H1 (cell line): ENCODE results near the gene KCNA2. TPM values are rescaled to one million over a fixed set of nuclear protein-coding genes. Genes with fewer than 3 reads are reported as not detected.

ENCODE experiments used
- CTCF ChIA-PET: fragments of 300-600 bp; sonication (Branson Sonifier 250); formaldehyde crosslinking; loops from one replicate; lab custom pipeline; 2021; ENCODE audit not compliant: partially characterized antibody; lab: Charles Lee
- POLR2A ChIA-PET: fragments of 300-600 bp; sonication (Branson Sonifier 250); formaldehyde crosslinking; loops from one replicate; lab custom pipeline; 2021; ENCODE audit warnings: inconsistent platforms; ENCODE audit not compliant: partially characterized antibody; lab: Charles Lee
- DNase-seq, 2 experiments: peaks; one replicate each; pipeline versions ENCODE4 v3.0.0 to v3.0.0-alpha.2; 2010 to 2022; ENCODE audit warnings: low spot score in 2 of 2, low read depth in 1 of 2, mixed read lengths in 1 of 2
- FAIRE-seq: peaks from 2 replicates; lab custom pipeline; 2011; peaks lifted over from hg19 to GRCh38; lab: Jason Lieb, UNC
- H2AFZ ChIP-seq: 2 replicates; pipeline ENCODE4 v1.8.1; 2012; ENCODE audit warnings: low read length, inconsistent platforms
- H2AK5ac ChIP-seq: 2 replicates; pipeline ENCODE4 v1.6.1; 2013; ENCODE audit warnings: low read depth, low read length
- H2BK120ac ChIP-seq: replicated peaks from 2 replicates; pipeline ENCODE3; 2013; ENCODE audit warnings: low read depth, low read length, inconsistent platforms
- H2BK12ac ChIP-seq: 2 replicates; pipeline ENCODE4 v1.6.1; 2013; ENCODE audit warnings: low read depth, low read length
- H2BK15ac ChIP-seq: 2 replicates; pipeline ENCODE4 v1.6.1; 2013; ENCODE audit warnings: low read length
- H2BK20ac ChIP-seq: 2 replicates; pipeline ENCODE4 v1.6.1; 2013; ENCODE audit warnings: low read length
- H2BK5ac ChIP-seq: 2 replicates; pipeline ENCODE4 v1.6.1; 2013; ENCODE audit warnings: low read depth, low read length
- H3K14ac ChIP-seq: 2 replicates; pipeline ENCODE4 v1.6.1; 2013; ENCODE audit warnings: inconsistent platforms; ENCODE audit not compliant: insufficient read length
- H3K18ac ChIP-seq: 2 replicates; pipeline ENCODE4 v1.6.1; 2013; ENCODE audit warnings: low read length; ENCODE audit errors: extremely low read depth
- H3K23ac ChIP-seq: 2 replicates; pipeline ENCODE4 v1.6.1; 2013; ENCODE audit warnings: inconsistent platforms; ENCODE audit not compliant: insufficient read length
- H3K23me2 ChIP-seq: 2 replicates; pipeline ENCODE4 v1.6.1; 2013; ENCODE audit warnings: low read depth, low read length
- H3K27ac ChIP-seq: 2 replicates; pipeline ENCODE4 v1.6.1; 2011; ENCODE audit warnings: low read depth, low read length, inconsistent platforms
- H3K27me3 ChIP-seq, 4 experiments: replicated peaks in 1 of 4; 1 replicate in 1 of 4; 2 replicates in 3 of 4; pipeline versions ENCODE4 v1.6.1 to v1.8.1; 2011 to 2013; ENCODE audit warnings: low read length in 3 of 4, mild to moderate bottlenecking in 3 of 4, inconsistent platforms in 2 of 4, mixed read lengths in 2 of 4, moderate library complexity in 1 of 4; ENCODE audit not compliant: control insufficient read depth in 3 of 4, insufficient read depth in 3 of 4; ENCODE audit errors: extremely low read depth in 1 of 4
- H3K36me3 ChIP-seq, 4 experiments: 2 replicates each; pipeline versions ENCODE4 v1.6.1 to v1.8.1; 2011 to 2013; ENCODE audit warnings: mild to moderate bottlenecking in 4 of 4, low read length in 3 of 4, moderate library complexity in 2 of 4, control low read depth in 1 of 4, inconsistent platforms in 1 of 4; ENCODE audit not compliant: insufficient read depth in 4 of 4, control insufficient read depth in 2 of 4
- H3K4ac ChIP-seq: replicated peaks from 2 replicates; pipeline ENCODE3; 2013; ENCODE audit warnings: low read length, low read depth, mixed read lengths, inconsistent platforms; ENCODE audit not compliant: insufficient read length
- H3K4me1 ChIP-seq, 4 experiments: replicated peaks in 1 of 4; 1 replicate in 1 of 4; 2 replicates in 3 of 4; pipeline versions ENCODE4 v1.6.1 to v1.8.1; 2011 to 2013; ENCODE audit warnings: low read length in 3 of 4, inconsistent platforms in 2 of 4, mixed read lengths in 1 of 4; ENCODE audit not compliant: insufficient read depth in 4 of 4, control insufficient read depth in 3 of 4
- H3K4me2 ChIP-seq, 2 experiments: 2 replicates each; pipeline versions ENCODE4 v1.6.1 to v1.8.1; 2011 to 2013; ENCODE audit warnings: low read depth in 2 of 2, low read length in 2 of 2, control low read depth in 1 of 2, inconsistent platforms in 1 of 2, mild to moderate bottlenecking in 1 of 2; ENCODE audit not compliant: insufficient read depth in 1 of 2
- H3K4me3 ChIP-seq, 4 experiments: fragments of 200-600, 300-600 bp in 1 of 4; sonication (generic), shearing (Covaris generic), sonication (Bioruptor Twin) in 1 of 4; 2 replicates each; pipeline versions ENCODE4 v1.5.1 to v1.8.1; 2011 to 2016; ENCODE audit warnings: low read length in 4 of 4, low read depth in 3 of 4, control low read depth in 2 of 4, inconsistent platforms in 2 of 4, mild to moderate bottlenecking in 2 of 4, mixed read lengths in 1 of 4, moderate library complexity in 1 of 4; ENCODE audit not compliant: insufficient read depth in 2 of 4; ENCODE audit errors: extremely low read depth in 1 of 4
- H3K56ac ChIP-seq: replicated peaks from 2 replicates; pipeline ENCODE3; 2013; ENCODE audit warnings: low read depth, mild to moderate bottlenecking, mixed read lengths, low read length, inconsistent platforms; ENCODE audit not compliant: insufficient read length
- H3K79me1 ChIP-seq: 2 replicates; pipeline ENCODE4 v1.6.1; 2013; ENCODE audit warnings: low read depth, low read length, control low read depth
- H3K79me2 ChIP-seq, 2 experiments: 2 replicates each; pipeline versions ENCODE4 v1.6.1 to v1.8.1; 2012 to 2013; ENCODE audit warnings: low read length in 2 of 2, mild to moderate bottlenecking in 2 of 2, inconsistent platforms in 1 of 2; ENCODE audit not compliant: insufficient read depth in 2 of 2, control insufficient read depth in 1 of 2
- H3K9ac ChIP-seq, 4 experiments: replicated peaks in 1 of 4; 1 replicate in 1 of 4; 2 replicates in 3 of 4; pipeline versions ENCODE4 v1.6.1 to v1.8.1; 2011 to 2013; ENCODE audit warnings: low read depth in 3 of 4, low read length in 3 of 4, control low read depth in 2 of 4, mild to moderate bottlenecking in 2 of 4, moderate library complexity in 2 of 4, inconsistent platforms in 1 of 4; ENCODE audit errors: extremely low read depth in 1 of 4
- H3K9me3 ChIP-seq, 2 experiments: 2 replicates each; pipeline versions ENCODE4 v1.6.1 to v1.8.1; 2012 to 2013; ENCODE audit warnings: mild to moderate bottlenecking in 2 of 2, moderate library complexity in 2 of 2, control low read depth in 1 of 2, inconsistent platforms in 1 of 2, low read depth in 1 of 2, low read length in 1 of 2, mixed read lengths in 1 of 2; ENCODE audit not compliant: insufficient read depth in 2 of 2
- H4K20me1 ChIP-seq, 2 experiments: replicated peaks in 1 of 2; 2 replicates each; pipeline versions ENCODE3 to v1.8.1; 2011 to 2013; ENCODE audit warnings: inconsistent platforms in 2 of 2, low read length in 2 of 2, mild to moderate bottlenecking in 1 of 2; ENCODE audit not compliant: insufficient read depth in 2 of 2, control insufficient read depth in 1 of 2
- H4K5ac ChIP-seq: 2 replicates; pipeline ENCODE4 v1.6.1; 2013; ENCODE audit warnings: low read length, low read depth, mixed read lengths, inconsistent platforms; ENCODE audit not compliant: insufficient read length
- H4K8ac ChIP-seq: 2 replicates; pipeline ENCODE4 v1.8.0; 2013; ENCODE audit warnings: mild to moderate bottlenecking, moderate library complexity, low read length, inconsistent platforms; ENCODE audit not compliant: insufficient read depth; ENCODE audit errors: extremely low read depth
- H4K91ac ChIP-seq: replicated peaks from 2 replicates; pipeline ENCODE3; 2013; ENCODE audit warnings: low read length, mixed read lengths, inconsistent platforms; ENCODE audit not compliant: insufficient read length
- JUND ChIP-seq: IDR thresholded peaks from 2 replicates; pipeline ENCODE4 v1.6.1; 2011; ENCODE audit warnings: mild to moderate bottlenecking, improper control_type of control experiment, low read length
- NRF1 ChIP-seq: IDR thresholded peaks from 2 replicates; pipeline ENCODE4 v1.6.1; 2011; ENCODE audit warnings: mild to moderate bottlenecking, low read depth, low read length, improper control_type of control experiment
- PHF8 ChIP-seq: fragments of 200-600 bp; sonication (generic); conservative IDR thresholded peaks from 2 replicates; pipeline ENCODE4 v1.7.1; 2012; ENCODE audit warnings: low read depth, mild to moderate bottlenecking, inconsistent platforms, low read length, moderate library complexity
- POLR2AphosphoS5 ChIP-seq: IDR thresholded peaks from 2 replicates; pipeline ENCODE4 v1.6.1; 2011; ENCODE audit warnings: low read depth, low read length
- RXRA ChIP-seq: IDR thresholded peaks from 2 replicates; pipeline ENCODE4 v1.6.1; 2011; ENCODE audit warnings: low read depth, mild to moderate bottlenecking, low read length, moderate library complexity; ENCODE audit not compliant: insufficient read depth
- SP2 ChIP-seq: IDR thresholded peaks from 2 replicates; pipeline ENCODE4 v1.6.1; 2012; ENCODE audit warnings: mild to moderate bottlenecking, low read length, inconsistent platforms
- TCF12 ChIP-seq: IDR thresholded peaks from 2 replicates; pipeline ENCODE4 v1.6.1; 2011; ENCODE audit warnings: low read depth, mild to moderate bottlenecking, low read length
- WGBS, 2 experiments: shearing (Covaris generic) in 1 of 2; methylation state at CpG; one replicate each; pipeline versions ENCODE4 v1.1.6 to v1.1.7; 2013 to 2015; ENCODE audit warnings: low lambda C conversion rate in 2 of 2, mixed read lengths in 2 of 2, inconsistent platforms in 1 of 2, low coverage in 1 of 2, missing lambda C conversion rate in 1 of 2; ENCODE audit not compliant: insufficient replicate concordance in 2 of 2, insufficient coverage in 1 of 2, insufficient read length in 1 of 2; ENCODE audit errors: extremely low coverage in 1 of 2, missing lambda C conversion rate in 1 of 2; 5-methylcytosine and 5-hydroxymethylcytosine counted together
- polyA plus RNA-seq, 7 experiments: library from polyadenylated mRNA; depleted of rRNA in 3 of 7; stranded (reverse) in 5 of 7; unstranded in 2 of 7; fragments of >200 nt in 5 of 7; fragments of 200-250 nt in 2 of 7; gene quantifications; 1 replicate in 5 of 7; 2 replicates in 1 of 7; 4 replicates in 1 of 7; pipeline versions ENCODE4 v1.2.1 to v1.2.3, GENCODE V29; 2011 to 2013; ENCODE audit warnings: missing spikeins in 2 of 7, mixed read lengths in 2 of 7
- total RNA-seq: library from RNA; stranded (reverse); fragmentation: NEBNext Ultra II Directional; extraction: Animal tissue kit (Norgen Biotek cat#: 25700); gene quantifications from 2 replicates; pipeline ENCODE4 v1.2.1, GENCODE V29; 2021
- TF ChIP-seq, protein P1 (sequence below): IDR thresholded peaks from 2 replicates; pipeline ENCODE4 v1.6.1; 2012; ENCODE audit warnings: inconsistent platforms

Gene KCNA2
- total and polyA plus RNA-seq, 2 of the 8 experiments (the other 6 are each of a cell fraction or from before 2014, with no cell fraction given) = 0.26 to 0.78 TPM

DNA sequence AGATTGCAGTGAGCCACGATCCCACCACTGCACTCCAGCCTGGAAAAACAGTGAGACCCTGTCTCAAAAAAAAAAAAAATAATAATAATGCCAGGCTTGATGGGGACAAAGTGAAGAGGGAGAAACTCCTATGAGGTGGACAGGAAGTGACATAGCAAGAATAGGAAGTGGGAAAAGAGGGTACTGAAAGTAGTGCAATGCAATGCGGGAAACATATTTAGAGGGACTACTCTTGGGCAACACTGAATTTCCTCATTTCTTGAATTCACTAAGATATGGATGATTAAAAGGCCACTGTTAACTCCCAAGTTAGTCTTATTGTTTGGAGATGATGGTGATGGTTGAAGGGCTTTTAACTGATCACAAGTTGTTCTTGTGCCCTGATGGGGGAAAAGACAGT, 21.6 kb upstream of the KCNA2 start:
- Histone ChIP-seq H4K5ac (no peak overlapping the region), H4K91ac (no peak overlapping the region), H2BK120ac (no peak overlapping the region)
- TF ChIP-seq JUND = no peak
- no peak for TF ChIP-seq RXRA
- TF ChIP-seq PHF8 = no peak
- no peak for TF ChIP-seq TCF12
- TF ChIP-seq, protein P1, sequence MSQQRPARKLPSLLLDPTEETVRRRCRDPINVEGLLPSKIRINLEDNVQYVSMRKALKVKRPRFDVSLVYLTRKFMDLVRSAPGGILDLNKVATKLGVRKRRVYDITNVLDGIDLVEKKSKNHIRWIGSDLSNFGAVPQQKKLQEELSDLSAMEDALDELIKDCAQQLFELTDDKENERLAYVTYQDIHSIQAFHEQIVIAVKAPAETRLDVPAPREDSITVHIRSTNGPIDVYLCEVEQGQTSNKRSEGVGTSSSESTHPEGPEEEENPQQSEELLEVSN = no peak
- no peak for TF ChIP-seq SP2
- no peak for TF ChIP-seq POLR2AphosphoS5
- no peak for TF ChIP-seq NRF1
- TF ChIP-seq, all 59 proteins: peak for 0
- no peak overlapping the region for H3K23ac ChIP-seq
- no peak overlapping the region for H3K27ac ChIP-seq
- H2AK5ac ChIP-seq = no peak overlapping the region
- no peak overlapping the region for H4K8ac ChIP-seq
- WGBS, 2 experiments = 93% methylated on average over 2 of the region's 2 CpGs; no CpG with 5 or more reads in 1 of the 2 experiments
- H3K9ac ChIP-seq = no peak overlapping the region
- no peaks in the 10 kb centered on the region for H3K4me1 ChIP-seq
- no peak overlapping the region for H2BK5ac ChIP-seq
- no peak overlapping the region for H3K14ac ChIP-seq
- no peak overlapping the region for H2BK12ac ChIP-seq
- H3K4ac ChIP-seq = no peak overlapping the region
- ChIA-PET POLR2A (no interaction called here), CTCF (interaction anchor here (2.3 kb wide), 1 partner anchor 9 kb away, joined by 14 read pairs; no protein-coding TSS in a partner anchor)
- H3K27me3 ChIP-seq = peaks cover 0 to 9% (median 0%) of the 10 kb centered on the region in 4 experiments; a peak in 2 of 7 replicates
- no peaks in the 10 kb centered on the region for H3K79me2 ChIP-seq
- no peak overlapping the region for H3K4me2 ChIP-seq
- no peak overlapping the region for H2BK20ac ChIP-seq
- no peaks in the 10 kb centered on the region for H4K20me1 ChIP-seq
- no peak overlapping the region for H3K4me3 ChIP-seq
- H3K23me2 ChIP-seq = no peaks in the 10 kb centered on the region
- H2BK15ac ChIP-seq = no peak overlapping the region
- no peaks in the 10 kb centered on the region for H3K9me3 ChIP-seq
- no peak overlapping the region for H3K18ac ChIP-seq
- no peak for FAIRE-seq
- H3K56ac ChIP-seq = no peak overlapping the region
- H3K36me3 ChIP-seq = no peaks in the 10 kb centered on the region
- H3K79me1 ChIP-seq = no peaks in the 10 kb centered on the region
- no peak for DNase-seq
- no peak overlapping the region for H2AFZ ChIP-seq
